IMR-90 (cell line): Measurements from ENCODE around the gene ZNF586.

Source experiments
- MXI1 ChIP-seq: IDR thresholded peaks from 2 replicates; pipeline ENCODE4 v1.6.1; 2012; ENCODE audit warnings: low read depth, mild to moderate bottlenecking, low read length, moderate library complexity, borderline replicate concordance
- TF ChIP-seq, protein P1 (sequence below): conservative IDR thresholded peaks from 2 replicates; pipeline ENCODE4 v1.5.1; 2012; ENCODE audit warnings: mild to moderate bottlenecking, low read depth, low read length, improper control_type of control experiment

DNA sequence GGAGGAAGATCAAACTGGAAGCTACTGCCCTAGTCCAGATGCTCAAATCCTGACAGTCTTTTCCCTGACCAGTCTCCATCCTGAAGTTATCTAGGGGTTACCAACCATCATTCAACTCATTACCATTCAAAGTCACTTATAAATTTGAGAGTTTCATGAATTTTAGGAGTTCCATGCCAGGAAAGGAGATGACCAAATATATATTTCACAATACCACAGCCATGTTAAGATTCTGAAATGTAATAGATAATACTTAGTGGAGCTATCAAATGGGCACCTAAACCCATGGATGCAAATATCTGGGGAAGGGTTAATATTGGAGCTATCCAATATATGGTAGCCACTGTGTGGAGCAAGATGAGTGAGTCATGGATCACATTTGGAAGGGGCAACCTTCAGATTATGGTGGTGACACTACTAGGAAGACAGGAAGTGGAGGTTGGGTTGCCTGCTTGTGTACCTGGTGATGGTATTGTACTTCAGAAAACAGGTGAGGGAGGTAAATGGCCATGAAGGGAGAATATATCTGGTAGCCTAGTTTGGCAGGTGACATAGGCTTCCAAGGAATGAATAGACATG is 18.7 kb downstream of the ZNF586 start:
- TF ChIP-seq, protein P1, sequence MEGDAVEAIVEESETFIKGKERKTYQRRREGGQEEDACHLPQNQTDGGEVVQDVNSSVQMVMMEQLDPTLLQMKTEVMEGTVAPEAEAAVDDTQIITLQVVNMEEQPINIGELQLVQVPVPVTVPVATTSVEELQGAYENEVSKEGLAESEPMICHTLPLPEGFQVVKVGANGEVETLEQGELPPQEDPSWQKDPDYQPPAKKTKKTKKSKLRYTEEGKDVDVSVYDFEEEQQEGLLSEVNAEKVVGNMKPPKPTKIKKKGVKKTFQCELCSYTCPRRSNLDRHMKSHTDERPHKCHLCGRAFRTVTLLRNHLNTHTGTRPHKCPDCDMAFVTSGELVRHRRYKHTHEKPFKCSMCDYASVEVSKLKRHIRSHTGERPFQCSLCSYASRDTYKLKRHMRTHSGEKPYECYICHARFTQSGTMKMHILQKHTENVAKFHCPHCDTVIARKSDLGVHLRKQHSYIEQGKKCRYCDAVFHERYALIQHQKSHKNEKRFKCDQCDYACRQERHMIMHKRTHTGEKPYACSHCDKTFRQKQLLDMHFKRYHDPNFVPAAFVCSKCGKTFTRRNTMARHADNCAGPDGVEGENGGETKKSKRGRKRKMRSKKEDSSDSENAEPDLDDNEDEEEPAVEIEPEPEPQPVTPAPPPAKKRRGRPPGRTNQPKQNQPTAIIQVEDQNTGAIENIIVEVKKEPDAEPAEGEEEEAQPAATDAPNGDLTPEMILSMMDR: no peak
- TF ChIP-seq MXI1: no peak
